GM19240 (cell line): ENCODE measurements around the gene CYP2S1.

Source experiments
- DNase-seq: peaks from one replicate; pipeline ENCODE4 v3.0.0; 2011; ENCODE audit warnings: low spot score; ENCODE audit not compliant: insufficient read length

CYP2S1 gene

GRCh38 chr19:41194157-41194552 lies 1.1 kb downstream of the CYP2S1 start:
- no peak for DNase-seq

DNA sequence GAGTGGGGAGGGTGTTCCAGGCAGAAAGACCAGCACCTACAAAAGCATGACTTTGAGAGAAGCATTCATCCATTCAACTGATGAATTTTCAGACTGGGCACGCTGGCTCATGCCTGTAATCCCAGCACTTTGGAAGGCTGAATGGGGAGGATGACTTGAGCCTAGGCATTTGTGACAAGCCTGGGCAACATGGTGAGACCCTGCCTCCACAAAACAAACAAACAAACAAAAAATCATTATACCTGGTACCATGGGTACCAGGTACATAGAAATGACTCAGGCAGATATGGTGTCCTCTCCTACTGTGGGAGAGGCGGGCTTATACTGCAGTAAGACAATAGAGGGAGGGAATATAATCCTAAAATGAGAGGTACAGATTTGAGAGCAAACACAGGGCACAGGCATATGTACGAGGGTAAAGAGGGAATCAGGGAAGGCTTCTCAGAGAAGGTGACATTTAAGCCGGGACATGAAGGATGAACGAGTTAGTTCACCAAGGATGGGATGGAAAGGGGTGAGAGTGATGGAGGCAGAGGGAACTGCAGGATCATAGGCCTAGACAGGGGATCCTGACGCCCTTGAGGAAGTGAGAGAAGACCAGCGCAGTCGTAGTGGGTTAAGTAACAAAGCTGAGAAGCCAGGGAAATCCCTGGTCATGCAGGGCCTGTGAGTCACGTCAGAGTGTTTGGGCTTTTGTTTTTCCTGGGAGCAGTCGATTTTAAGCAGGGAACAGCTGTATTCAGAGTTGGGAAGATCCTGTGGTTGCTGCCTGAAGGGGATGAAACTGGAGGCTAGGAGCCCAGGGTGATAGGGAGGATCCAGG lies 2.9 kb downstream of the CYP2S1 start:
- no peak for DNase-seq

GRCh38 chr19:41198559-41198958 lies 5.5 kb downstream of the CYP2S1 start:
- DNase-seq, result no peak

DNA sequence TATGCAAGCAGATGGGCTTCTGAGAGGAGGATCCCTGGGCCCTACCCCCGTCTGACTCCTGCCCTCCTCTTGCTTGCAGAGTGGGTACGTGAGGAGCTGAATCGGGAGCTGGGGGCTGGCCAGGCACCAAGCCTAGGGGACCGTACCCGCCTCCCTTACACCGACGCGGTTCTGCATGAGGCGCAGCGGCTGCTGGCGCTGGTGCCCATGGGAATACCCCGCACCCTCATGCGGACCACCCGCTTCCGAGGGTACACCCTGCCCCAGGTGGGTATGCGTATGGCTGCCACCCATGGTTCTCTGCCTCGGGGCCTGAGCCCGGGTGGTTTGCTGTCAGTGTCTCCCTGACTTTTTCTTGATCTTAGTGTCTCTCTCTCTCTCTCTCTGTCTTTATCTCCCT lies 10.4 kb downstream of the CYP2S1 start:
- no peak for DNase-seq

DNA sequence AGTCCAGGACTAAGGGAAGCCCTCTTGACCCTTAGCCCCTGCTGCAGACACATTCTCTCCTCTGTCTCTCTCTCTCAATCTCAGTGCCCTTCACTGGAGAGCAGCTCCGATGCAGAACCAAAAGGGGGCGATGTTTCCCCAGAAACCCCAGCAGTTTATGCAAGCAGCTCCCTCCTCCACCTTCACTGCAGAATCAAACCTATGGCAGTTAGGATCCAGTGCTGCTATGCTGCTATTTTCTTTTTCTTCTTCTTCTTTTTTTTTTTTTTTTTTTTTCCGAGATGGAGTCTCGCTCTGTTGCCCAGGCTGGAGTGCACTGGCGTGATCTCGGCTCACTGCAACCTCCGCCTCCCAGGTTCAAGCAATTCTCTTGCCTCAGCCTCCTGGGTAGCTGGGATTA lies 11.3 kb downstream of the CYP2S1 start:
- peak; percentile 64 for DNase-seq

DNA sequence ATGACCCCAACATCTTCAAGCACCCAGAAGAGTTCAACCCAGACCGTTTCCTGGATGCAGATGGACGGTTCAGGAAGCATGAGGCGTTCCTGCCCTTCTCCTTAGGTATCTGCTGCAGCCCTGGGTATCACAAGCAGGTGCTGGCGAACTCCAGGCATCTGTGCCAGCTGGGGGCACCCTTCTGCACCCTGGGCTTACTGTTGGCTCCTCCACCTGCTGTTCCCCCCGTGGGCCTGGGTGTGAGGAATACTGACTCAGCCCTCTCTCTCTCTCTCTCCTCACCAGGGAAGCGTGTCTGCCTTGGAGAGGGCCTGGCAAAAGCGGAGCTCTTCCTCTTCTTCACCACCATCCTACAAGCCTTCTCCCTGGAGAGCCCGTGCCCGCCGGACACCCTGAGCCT lies 13.0 kb downstream of the CYP2S1 start:
- no peak for DNase-seq

- no peak for DNase-seq
Observed at GRCh38 chr19:41206456-41206855, 13.4 kb downstream of the CYP2S1 start.

- no peak for DNase-seq
Observed at GRCh38 chr19:41206926-41207750, 14.1 kb downstream of the CYP2S1 start.

- DNase-seq, result no peak
Observed at GRCh38 chr19:41214161-41214560, 21.1 kb downstream of the CYP2S1 start.

DNA sequence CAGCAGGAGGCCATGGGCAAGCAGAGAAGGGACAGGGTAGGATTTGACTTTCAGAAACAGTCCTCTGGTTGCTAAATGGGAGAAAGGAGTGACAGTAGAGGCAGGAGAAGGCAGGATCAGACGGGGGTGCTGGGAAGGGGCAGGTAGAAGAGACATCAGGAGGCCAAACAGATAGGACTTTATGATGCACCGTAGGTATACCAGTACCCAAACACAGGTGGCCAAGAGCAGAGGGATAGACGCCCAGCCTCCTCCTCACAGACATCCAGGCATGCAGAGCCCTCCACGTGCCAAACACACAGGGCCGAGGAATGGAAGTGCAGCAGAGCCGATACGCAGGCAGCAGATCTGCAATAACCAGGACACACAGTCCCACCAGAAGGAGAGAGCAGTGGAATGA lies 24.7 kb downstream of the CYP2S1 start:
- no peak for DNase-seq

GRCh38 chr19:41218249-41218614 lies 25.2 kb downstream of the CYP2S1 start:
- DNase-seq, result no peak

DNA sequence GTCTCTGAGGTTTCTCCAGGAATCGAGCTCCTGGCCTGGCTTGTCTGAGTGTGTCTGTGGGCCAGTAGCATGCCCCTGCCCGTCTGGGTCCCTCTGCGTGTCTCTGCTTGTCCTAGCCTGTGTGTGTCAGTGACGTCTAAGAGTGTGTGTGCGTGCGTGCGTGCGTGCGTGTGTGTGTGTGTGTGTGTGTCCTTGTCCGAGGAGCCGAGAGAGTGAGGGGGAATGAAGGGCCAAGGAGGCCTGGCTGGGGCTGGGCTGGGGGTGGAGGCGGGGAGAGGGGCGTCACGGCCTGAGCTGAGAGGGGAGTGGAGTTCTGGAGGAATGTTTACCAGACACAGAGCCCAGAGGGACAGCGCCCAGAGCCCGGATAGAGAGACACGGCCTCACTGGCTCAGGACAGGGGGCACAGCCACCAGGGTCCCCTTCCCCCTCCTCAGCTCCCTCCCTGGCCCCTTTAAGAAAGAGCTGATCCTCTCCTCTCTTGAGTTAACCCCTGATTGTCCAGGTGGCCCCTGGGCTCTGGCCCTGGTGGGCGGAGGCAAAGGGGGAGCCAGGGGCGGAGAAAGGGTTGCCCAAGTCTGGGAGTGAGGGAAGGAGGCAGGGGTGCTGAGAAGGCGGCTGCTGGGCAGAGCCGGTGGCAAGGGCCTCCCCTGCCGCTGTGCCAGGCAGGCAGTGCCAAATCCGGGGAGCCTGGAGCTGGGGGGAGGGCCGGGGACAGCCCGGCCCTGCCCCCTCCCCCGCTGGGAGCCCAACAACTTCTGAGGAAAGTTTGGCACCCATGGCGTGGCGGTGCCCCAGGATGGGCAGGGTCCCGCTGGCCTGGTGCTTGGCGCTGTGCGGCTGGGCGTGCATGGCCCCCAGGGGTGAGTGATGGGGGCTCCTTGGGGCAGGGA lies 25.8 kb downstream of the CYP2S1 start, which contains the start of gene AXL:
Gene AXL (plus strand): TSS at position 609 of the 893 bp plus-strand sequence. CDS start 170 bp downstream, at position 779.
- DNase-seq, result no peak

DNA sequence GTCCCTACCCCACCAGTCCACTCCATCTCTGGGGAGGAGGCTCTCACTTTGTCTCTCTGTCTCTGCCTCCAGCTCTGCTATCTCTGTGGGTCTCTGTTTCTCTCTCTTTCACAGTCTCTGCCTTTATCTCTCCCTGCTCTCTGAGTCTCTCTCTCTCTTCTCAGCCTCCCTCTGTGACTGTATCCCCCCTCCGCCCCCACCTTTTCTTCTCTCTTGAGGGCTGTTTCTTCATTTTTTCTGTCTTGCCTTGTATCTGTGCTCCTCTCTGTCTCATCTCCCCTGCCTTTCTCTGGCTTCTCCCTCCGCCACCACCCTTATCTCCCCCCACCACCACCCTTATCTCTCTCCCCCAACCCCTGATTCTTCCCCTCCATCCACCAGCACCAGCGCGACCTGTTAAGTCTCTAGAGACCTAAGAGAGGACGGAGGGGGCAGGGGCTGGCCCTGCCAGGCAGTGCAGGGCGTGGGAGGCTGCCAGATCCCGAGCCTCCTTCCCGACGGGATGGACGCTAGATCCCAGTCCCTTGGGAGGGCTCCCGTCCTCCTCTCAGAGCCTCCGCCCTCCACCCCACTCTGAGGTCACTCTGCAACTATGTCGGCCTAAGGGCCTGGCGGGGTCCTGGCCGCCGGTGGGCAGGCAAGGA lies 27.0 kb downstream of the CYP2S1 start:
- no peak for DNase-seq

GRCh38 chr19:41220811-41221210 lies 27.8 kb downstream of the CYP2S1 start:
- DNase-seq, result no peak

- DNase-seq, result no peak
Observed at GRCh38 chr19:41221514-41222205, 28.6 kb downstream of the CYP2S1 start.

GRCh38 chr19:41222240-41222639 lies 29.2 kb downstream of the CYP2S1 start:
- DNase-seq, result no peak

GRCh38 chr19:41223431-41224234 lies 30.6 kb downstream of the CYP2S1 start:
- no peak for DNase-seq

- no peak for DNase-seq
Observed at GRCh38 chr19:41224632-41225031, 31.6 kb downstream of the CYP2S1 start.

DNA sequence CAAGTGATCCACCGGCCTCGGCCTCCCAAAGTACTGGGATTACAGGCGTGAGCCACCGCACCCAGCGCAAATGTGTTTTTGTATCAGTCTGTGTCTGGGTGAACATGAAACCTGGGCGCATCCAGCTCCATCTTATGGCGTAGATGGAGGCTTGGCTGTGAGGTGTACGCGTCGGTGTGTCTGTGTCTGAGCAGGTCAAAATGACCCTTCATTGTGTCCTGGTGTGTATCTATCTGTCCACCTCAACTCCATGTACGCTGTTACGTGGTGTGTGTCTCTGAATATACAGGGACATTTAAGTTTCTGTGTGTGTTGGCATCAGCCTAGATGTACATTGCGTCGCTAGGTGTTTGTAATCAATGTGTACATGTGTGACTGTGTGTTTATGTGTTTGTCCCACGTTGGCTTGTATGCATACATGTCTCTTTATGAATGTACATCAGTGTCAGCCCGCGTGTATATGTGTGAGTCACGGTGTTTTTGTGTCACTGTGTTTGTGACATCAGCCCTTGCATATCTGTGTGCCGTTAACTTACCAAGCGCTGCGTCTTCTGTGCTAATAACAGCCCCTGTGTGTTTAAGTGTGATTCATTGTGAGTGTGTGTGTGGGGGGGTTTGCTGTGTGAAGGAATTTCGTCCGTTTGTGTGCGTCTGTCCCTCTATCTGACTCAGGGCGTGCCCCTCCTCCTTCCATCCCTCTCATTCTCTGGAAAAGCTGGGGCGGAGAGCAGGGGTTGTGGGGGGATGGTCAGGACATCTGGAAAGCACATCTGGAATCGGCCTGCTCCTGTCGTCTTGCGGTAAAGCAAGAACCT lies 32.4 kb downstream of the CYP2S1 start:
- DNase-seq, result no peak
